Measurements from ENCODE around the gene PBX3. TPM values are rescaled to one million over a fixed set of nuclear protein-coding genes. Genes with fewer than 3 reads are reported as not detected.

Gene PBX3
- total and polyA plus RNA-seq, 10 of the 15 experiments (the other 5 are each of a cell fraction or from before 2014, with no cell fraction given), result 6.7 to 146 (median 22.2) TPM

DNA sequence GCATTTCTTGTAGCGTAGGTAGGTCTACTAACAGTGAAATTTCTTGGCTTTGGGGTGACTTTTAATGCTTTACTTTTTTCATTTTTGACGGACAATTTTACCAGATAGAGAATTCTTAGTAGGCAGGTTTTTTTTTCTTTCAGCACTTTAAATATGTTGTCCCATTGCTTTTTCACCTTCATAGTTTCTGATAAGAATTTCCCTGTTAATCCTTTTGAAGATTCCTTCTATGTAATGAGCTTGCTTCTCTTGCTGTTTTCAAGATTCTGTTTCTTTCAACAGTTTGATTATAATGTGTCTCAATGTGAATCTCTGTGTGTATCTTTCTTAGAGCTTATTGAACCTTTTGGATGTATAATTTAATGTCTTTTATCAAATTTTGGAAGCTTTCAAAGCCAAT is 35.5 kb downstream of the PBX3 start:
- H3K4me2 ChIP-seq (ENCODE audit: control insufficient read depth, insufficient read depth), result no peak overlapping the region
- no TSS peak for BruUV-seq (replicated peaks)
- H3K27ac ChIP-seq (ENCODE audit: control insufficient read depth, insufficient read depth), result no peak overlapping the region
- TF ChIP-seq, protein P1, sequence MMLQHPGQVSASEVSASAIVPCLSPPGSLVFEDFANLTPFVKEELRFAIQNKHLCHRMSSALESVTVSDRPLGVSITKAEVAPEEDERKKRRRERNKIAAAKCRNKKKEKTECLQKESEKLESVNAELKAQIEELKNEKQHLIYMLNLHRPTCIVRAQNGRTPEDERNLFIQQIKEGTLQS (IDR thresholded peaks at IDR 0.05; ENCODE audit: borderline replicate concordance, extremely low read depth, low read depth, low read length), result no peak
- TF ChIP-seq HDGF (IDR thresholded peaks at IDR 0.05) (no peak), MXI1 (IDR thresholded peaks at IDR 0.05; ENCODE audit: low read depth, low read length) (no peak), ATF7 (IDR thresholded peaks at IDR 0.05; ENCODE audit: low read depth) (no peak), HCFC1 (IDR thresholded peaks at IDR 0.05; ENCODE audit: low read length) (no peak), NFYB (IDR thresholded peaks at IDR 0.05; ENCODE audit: insufficient read depth, low read depth, low read length) (no peak), RFX5 (IDR thresholded peaks at IDR 0.05; ENCODE audit: low read depth, low read length) (no peak), ZNF384 (IDR thresholded peaks at IDR 0.05; ENCODE audit: borderline replicate concordance, low read depth, low read length) (no peak), SMAD1 (IDR thresholded peaks at IDR 0.05; ENCODE audit: low read depth, partially characterized antibody) (no peak), NFYA (IDR thresholded peaks at IDR 0.05; ENCODE audit: borderline replicate concordance, low read depth, low read length) (no peak), FOXM1 (IDR thresholded peaks at IDR 0.05; ENCODE audit: low read depth, low read length) (no peak), RB1 (IDR thresholded peaks at IDR 0.05; ENCODE audit: borderline replicate concordance) (no peak), EP300 (IDR thresholded peaks at IDR 0.05; ENCODE audit: borderline replicate concordance in 1 of 2, control insufficient read depth in 1 of 2, low read depth in 2 of 2, low read length in 2 of 2) (no peak)
- TF ChIP-seq, protein P2, sequence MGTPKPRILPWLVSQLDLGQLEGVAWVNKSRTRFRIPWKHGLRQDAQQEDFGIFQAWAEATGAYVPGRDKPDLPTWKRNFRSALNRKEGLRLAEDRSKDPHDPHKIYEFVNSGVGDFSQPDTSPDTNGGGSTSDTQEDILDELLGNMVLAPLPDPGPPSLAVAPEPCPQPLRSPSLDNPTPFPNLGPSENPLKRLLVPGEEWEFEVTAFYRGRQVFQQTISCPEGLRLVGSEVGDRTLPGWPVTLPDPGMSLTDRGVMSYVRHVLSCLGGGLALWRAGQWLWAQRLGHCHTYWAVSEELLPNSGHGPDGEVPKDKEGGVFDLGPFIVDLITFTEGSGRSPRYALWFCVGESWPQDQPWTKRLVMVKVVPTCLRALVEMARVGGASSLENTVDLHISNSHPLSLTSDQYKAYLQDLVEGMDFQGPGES (IDR thresholded peaks at IDR 0.05), result no peak
- TF ChIP-seq, protein P3, sequence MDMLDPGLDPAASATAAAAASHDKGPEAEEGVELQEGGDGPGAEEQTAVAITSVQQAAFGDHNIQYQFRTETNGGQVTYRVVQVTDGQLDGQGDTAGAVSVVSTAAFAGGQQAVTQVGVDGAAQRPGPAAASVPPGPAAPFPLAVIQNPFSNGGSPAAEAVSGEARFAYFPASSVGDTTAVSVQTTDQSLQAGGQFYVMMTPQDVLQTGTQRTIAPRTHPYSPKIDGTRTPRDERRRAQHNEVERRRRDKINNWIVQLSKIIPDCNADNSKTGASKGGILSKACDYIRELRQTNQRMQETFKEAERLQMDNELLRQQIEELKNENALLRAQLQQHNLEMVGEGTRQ (IDR thresholded peaks at IDR 0.05; ENCODE audit: borderline replicate concordance, low read depth, low read length), result no peak
- TF ChIP-seq, protein P4, sequence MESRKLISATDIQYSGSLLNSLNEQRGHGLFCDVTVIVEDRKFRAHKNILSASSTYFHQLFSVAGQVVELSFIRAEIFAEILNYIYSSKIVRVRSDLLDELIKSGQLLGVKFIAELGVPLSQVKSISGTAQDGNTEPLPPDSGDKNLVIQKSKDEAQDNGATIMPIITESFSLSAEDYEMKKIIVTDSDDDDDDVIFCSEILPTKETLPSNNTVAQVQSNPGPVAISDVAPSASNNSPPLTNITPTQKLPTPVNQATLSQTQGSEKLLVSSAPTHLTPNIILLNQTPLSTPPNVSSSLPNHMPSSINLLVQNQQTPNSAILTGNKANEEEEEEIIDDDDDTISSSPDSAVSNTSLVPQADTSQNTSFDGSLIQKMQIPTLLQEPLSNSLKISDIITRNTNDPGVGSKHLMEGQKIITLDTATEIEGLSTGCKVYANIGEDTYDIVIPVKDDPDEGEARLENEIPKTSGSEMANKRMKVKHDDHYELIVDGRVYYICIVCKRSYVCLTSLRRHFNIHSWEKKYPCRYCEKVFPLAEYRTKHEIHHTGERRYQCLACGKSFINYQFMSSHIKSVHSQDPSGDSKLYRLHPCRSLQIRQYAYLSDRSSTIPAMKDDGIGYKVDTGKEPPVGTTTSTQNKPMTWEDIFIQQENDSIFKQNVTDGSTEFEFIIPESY (IDR thresholded peaks at IDR 0.05), result no peak
- TF ChIP-seq, protein P5, sequence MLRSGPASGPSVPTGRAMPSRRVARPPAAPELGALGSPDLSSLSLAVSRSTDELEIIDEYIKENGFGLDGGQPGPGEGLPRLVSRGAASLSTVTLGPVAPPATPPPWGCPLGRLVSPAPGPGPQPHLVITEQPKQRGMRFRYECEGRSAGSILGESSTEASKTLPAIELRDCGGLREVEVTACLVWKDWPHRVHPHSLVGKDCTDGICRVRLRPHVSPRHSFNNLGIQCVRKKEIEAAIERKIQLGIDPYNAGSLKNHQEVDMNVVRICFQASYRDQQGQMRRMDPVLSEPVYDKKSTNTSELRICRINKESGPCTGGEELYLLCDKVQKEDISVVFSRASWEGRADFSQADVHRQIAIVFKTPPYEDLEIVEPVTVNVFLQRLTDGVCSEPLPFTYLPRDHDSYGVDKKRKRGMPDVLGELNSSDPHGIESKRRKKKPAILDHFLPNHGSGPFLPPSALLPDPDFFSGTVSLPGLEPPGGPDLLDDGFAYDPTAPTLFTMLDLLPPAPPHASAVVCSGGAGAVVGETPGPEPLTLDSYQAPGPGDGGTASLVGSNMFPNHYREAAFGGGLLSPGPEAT (IDR thresholded peaks at IDR 0.05; ENCODE audit: low read depth), result no peak
- peaks cover 6 to 7% of the 10 kb centered on the region in 2 experiments; a peak in 3 of 4 replicates for H3K36me3 ChIP-seq (ENCODE audit: control insufficient read depth in 2 of 2, insufficient read depth in 2 of 2, low read length in 1 of 2)
- no peak for ATAC-seq
- no peak overlapping the region for H2AFZ ChIP-seq (ENCODE audit: control insufficient read depth, low read depth, low read length)
- peaks cover 3% of the 10 kb centered on the region for H3K79me2 ChIP-seq (ENCODE audit: control insufficient read depth, insufficient read depth, low read length)
- 100% methylated on average over 2 of the region's 2 CpGs for whole genome bisulfite sequencing (ENCODE audit: insufficient coverage, insufficient replicate concordance, low lambda C conversion rate, missing lambda C conversion rate)
- POLR2A ChIA-PET, result interaction anchor here (0.6 kb wide), 1 partner anchor 40 kb away, joined by 3 read pairs; no protein-coding TSS in a partner anchor
- FAIRE-seq, result no peak
- in situ Hi-C loops (cut with MboI) (no loop called here), intact Hi-C loops (cut with micrococcal nuclease; ENCODE audit: unreplicated experiment) (no loop called here)
- no peak overlapping the region for H3K4me3 ChIP-seq
- H3K4me1 ChIP-seq (ENCODE audit: control insufficient read depth, insufficient read depth, low read length), result no peaks in the 10 kb centered on the region
- H4K20me1 ChIP-seq (ENCODE audit: control insufficient read depth, insufficient read depth), result no peaks in the 10 kb centered on the region
- no peaks in the 10 kb centered on the region; the same call in 2 of the 3 replicates for H3K9me3 ChIP-seq (replicated peaks; ENCODE audit: control insufficient read depth, insufficient read depth, low read length)
- CTCF ChIA-PET, result interaction anchor here (0.8 to 1.5 kb wide), 3 partner anchors 10 to 224 kb away, joined by 3 to 4 read pairs (median 3); no protein-coding TSS in a partner anchor
- RAD21 ChIA-PET (ENCODE audit: unreplicated experiment), result interaction anchor here (0.9 kb wide), 1 partner anchor 11 kb away, joined by 4 read pairs; no protein-coding TSS in a partner anchor
- SMC1A ChIA-PET (ENCODE audit: uncharacterized antibody, unreplicated experiment), result interaction anchor here (0.9 to 1.3 kb wide), 5 partner anchors 10 to 30 kb away, joined by 3 to 5 read pairs (median 4); no protein-coding TSS in a partner anchor
- H3K9ac ChIP-seq (ENCODE audit: control insufficient read depth, insufficient read depth, low read length), result no peak overlapping the region
- DNase-seq (ENCODE audit: low read depth, low spot score), result no peak
- H3K27me3 ChIP-seq (replicated peaks in 1 of 2; ENCODE audit: control insufficient read depth in 2 of 2, insufficient read depth in 2 of 2, low read length in 1 of 2), result no peaks in the 10 kb centered on the region
